ENCODE measurements around the gene POFUT2.

- TF ChIP-seq CTCF (IDR thresholded peaks at IDR 0.05; ENCODE audit: insufficient read depth, low read length): no peak
- TF ChIP-seq POLR2AphosphoS5 (IDR thresholded peaks at IDR 0.05; ENCODE audit: low read depth): no peak
Observed at GRCh38 chr21:45258466-45258865, 29.2 kb downstream of the POFUT2 start.
